GM12878 (cell line): ENCODE measurements around the gene BAZ2A.

Experiments
- ATF7 ChIP-seq: fragments of 450-650 bp; IDR thresholded peaks from 2 replicates; pipeline ENCODE4 v1.6.1; 2016; ENCODE audit warnings: low read depth, mild to moderate bottlenecking
- CTCF ChIP-seq, 3 experiments: IDR thresholded peaks in 2 of 3; conservative IDR thresholded peaks in 1 of 3; 2 replicates each; pipeline ENCODE4 v1.5.1; 2011; ENCODE audit warnings: low read depth in 3 of 3, low read length in 3 of 3, mild to moderate bottlenecking in 3 of 3, control low read depth in 2 of 3, moderate library complexity in 2 of 3, inconsistent platforms in 1 of 3, mixed read lengths in 1 of 3; ENCODE audit not compliant: control insufficient read depth in 2 of 3, insufficient read depth in 1 of 3; ENCODE audit errors: extremely low read depth in 1 of 3
- NFIC ChIP-seq: IDR thresholded peaks from 2 replicates; pipeline ENCODE4 v1.6.1; 2012; ENCODE audit warnings: low read depth, mild to moderate bottlenecking, inconsistent platforms, low read length, moderate library complexity
- POLR2AphosphoS5 ChIP-seq: IDR thresholded peaks from 2 replicates; pipeline ENCODE4 v1.6.1; 2011; ENCODE audit warnings: mild to moderate bottlenecking, low read length, inconsistent platforms
- RAD21 ChIP-seq: IDR thresholded peaks from 2 replicates; pipeline ENCODE4 v1.6.1; 2011; ENCODE audit warnings: mild to moderate bottlenecking, low read depth, low read length, moderate library complexity; ENCODE audit not compliant: insufficient read depth
- TAF1 ChIP-seq: IDR thresholded peaks from 2 replicates; pipeline ENCODE4 v1.6.1; 2011; ENCODE audit warnings: mild to moderate bottlenecking, low read depth, low read length, borderline replicate concordance
- USF2 ChIP-seq: IDR thresholded peaks from 2 replicates; pipeline ENCODE4 v1.6.1; 2011; ENCODE audit warnings: low read depth, low read length, improper control_type of control experiment, borderline replicate concordance
- ZSCAN29 ChIP-seq: fragments of 450-650 bp; IDR thresholded peaks from 2 replicates; pipeline ENCODE4 v1.6.1; 2017; ENCODE audit warnings: mild to moderate bottlenecking, moderate library complexity
- TF ChIP-seq, protein P1 (sequence below): IDR thresholded peaks from 2 replicates; pipeline ENCODE4 v1.6.1; 2012; ENCODE audit warnings: low read depth, low read length, improper control_type of control experiment
- TF ChIP-seq, protein P2 (sequence below): fragments of 450-650 bp; IDR thresholded peaks from 2 replicates; pipeline ENCODE4 v1.6.1; 2016; ENCODE audit warnings: mild to moderate bottlenecking, moderate library complexity, borderline replicate concordance
- TF ChIP-seq, protein P3 (sequence below): IDR thresholded peaks from 2 replicates; pipeline ENCODE4 v1.6.1; 2011; ENCODE audit warnings: borderline replicate concordance, low read depth, mild to moderate bottlenecking, moderate library complexity, mixed read lengths, low read length; ENCODE audit not compliant: insufficient read depth; ENCODE audit errors: extremely low read length

DNA sequence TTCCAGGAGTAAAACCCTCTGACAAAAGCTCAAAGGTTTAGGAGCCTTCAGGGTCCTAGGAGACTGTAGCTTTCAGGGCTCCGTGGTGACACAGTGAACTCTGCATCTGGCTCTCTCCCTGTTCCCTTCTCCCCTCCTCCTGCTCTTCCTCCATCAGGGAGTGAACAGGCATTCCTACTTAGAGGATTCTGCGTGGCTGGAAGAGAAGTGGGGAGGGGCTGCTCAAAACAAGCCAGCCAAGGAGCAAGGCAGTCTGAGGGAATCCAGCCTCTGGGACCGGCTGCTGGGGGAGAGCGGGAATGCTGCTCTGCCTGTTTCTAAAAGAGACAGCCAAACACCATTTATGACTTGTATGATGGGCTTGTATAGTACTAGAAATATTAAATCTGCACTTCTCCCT is 59.0 kb downstream of the BAZ2A start:
- TF ChIP-seq, protein P1, sequence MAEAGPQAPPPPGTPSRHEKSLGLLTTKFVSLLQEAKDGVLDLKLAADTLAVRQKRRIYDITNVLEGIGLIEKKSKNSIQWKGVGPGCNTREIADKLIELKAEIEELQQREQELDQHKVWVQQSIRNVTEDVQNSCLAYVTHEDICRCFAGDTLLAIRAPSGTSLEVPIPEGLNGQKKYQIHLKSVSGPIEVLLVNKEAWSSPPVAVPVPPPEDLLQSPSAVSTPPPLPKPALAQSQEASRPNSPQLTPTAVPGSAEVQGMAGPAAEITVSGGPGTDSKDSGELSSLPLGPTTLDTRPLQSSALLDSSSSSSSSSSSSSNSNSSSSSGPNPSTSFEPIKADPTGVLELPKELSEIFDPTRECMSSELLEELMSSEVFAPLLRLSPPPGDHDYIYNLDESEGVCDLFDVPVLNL: no peak
- TF ChIP-seq ZSCAN29: no peak
- no peak for TF ChIP-seq POLR2AphosphoS5
- no peak for TF ChIP-seq CTCF (IDR thresholded peaks at IDR 0.05 in 2 of 3, conservative IDR thresholded peaks at IDR 0.05 in 1 of 3; ENCODE audit: control insufficient read depth in 2 of 3, extremely low read depth in 1 of 3, insufficient read depth in 1 of 3, low read depth in 3 of 3, low read length in 3 of 3)
- TF ChIP-seq RAD21: no peak
- no peak for TF ChIP-seq USF2
- TF ChIP-seq, protein P2, sequence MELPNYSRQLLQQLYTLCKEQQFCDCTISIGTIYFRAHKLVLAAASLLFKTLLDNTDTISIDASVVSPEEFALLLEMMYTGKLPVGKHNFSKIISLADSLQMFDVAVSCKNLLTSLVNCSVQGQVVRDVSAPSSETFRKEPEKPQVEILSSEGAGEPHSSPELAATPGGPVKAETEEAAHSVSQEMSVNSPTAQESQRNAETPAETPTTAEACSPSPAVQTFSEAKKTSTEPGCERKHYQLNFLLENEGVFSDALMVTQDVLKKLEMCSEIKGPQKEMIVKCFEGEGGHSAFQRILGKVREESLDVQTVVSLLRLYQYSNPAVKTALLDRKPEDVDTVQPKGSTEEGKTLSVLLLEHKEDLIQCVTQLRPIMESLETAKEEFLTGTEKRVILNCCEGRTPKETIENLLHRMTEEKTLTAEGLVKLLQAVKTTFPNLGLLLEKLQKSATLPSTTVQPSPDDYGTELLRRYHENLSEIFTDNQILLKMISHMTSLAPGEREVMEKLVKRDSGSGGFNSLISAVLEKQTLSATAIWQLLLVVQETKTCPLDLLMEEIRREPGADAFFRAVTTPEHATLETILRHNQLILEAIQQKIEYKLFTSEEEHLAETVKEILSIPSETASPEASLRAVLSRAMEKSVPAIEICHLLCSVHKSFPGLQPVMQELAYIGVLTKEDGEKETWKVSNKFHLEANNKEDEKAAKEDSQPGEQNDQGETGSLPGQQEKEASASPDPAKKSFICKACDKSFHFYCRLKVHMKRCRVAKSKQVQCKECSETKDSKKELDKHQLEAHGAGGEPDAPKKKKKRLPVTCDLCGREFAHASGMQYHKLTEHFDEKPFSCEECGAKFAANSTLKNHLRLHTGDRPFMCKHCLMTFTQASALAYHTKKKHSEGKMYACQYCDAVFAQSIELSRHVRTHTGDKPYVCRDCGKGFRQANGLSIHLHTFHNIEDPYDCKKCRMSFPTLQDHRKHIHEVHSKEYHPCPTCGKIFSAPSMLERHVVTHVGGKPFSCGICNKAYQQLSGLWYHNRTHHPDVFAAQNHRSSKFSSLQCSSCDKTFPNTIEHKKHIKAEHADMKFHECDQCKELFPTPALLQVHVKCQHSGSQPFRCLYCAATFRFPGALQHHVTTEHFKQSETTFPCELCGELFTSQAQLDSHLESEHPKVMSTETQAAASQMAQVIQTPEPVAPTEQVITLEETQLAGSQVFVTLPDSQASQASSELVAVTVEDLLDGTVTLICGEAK: no peak
- no peak for TF ChIP-seq ATF7
- TF ChIP-seq NFIC: no peak
- TF ChIP-seq, protein P3, sequence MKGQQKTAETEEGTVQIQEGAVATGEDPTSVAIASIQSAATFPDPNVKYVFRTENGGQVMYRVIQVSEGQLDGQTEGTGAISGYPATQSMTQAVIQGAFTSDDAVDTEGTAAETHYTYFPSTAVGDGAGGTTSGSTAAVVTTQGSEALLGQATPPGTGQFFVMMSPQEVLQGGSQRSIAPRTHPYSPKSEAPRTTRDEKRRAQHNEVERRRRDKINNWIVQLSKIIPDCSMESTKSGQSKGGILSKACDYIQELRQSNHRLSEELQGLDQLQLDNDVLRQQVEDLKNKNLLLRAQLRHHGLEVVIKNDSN: no peak
- TF ChIP-seq TAF1: no peak
